Measurements from ENCODE around the gene DDX52.
"Not testable (repeated sequence)": the region's sequence is repeated elsewhere in the genome, so short reads cannot be mapped to it uniquely, and the experiment has no call there.

DDX52 gene, protein sequence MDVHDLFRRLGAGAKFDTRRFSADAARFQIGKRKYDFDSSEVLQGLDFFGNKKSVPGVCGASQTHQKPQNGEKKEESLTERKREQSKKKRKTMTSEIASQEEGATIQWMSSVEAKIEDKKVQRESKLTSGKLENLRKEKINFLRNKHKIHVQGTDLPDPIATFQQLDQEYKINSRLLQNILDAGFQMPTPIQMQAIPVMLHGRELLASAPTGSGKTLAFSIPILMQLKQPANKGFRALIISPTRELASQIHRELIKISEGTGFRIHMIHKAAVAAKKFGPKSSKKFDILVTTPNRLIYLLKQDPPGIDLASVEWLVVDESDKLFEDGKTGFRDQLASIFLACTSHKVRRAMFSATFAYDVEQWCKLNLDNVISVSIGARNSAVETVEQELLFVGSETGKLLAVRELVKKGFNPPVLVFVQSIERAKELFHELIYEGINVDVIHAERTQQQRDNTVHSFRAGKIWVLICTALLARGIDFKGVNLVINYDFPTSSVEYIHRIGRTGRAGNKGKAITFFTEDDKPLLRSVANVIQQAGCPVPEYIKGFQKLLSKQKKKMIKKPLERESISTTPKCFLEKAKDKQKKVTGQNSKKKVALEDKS

DNA sequence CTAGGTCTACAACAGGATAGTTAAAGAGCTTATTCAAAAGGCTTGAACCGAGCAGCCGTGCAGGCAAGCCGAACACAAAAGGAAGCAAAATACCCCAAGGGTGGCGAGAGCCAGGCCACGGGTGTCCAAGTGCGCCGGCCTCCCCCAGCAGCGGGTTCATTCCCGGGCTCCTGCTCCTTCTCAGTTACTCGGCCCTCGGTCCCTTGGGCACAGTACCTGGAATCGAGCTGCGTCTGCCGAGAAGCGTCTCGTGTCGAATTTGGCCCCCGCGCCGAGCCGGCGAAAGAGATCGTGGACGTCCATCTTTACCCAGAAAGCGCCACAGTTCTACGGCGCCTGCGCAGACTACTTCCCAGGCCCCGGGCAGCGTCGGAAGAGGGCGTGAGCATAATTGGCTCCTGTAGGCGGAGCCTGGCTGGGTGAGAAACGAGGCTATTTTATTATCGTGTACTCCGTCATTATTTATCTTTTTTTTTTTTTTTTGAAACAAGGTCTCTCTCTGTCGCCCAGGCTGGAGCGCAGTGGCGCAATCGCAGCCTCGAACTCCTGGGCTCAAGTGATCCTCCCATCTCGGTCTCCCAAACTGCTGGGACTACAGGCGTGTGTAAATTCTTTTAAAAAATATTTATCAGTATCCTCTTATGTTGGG is at the start of gene DDX52:
DDX52 (minus strand) TSS at position 329 of the 649 bp plus-strand sequence; CDS start at position 303, 26 bp downstream.
- DNase-seq (ENCODE audit: low spot score) = peak; percentile 94

- DNase-seq (ENCODE audit: low spot score) = no peak
These were observed 48.6 kb upstream of the DDX52 start for GRCh38 chr17:37691807-37692206.

- DNase-seq (ENCODE audit: low spot score) = no peak
These were observed 46.1 kb upstream of the DDX52 start for GRCh38 chr17:37689317-37689716.

- no peak for DNase-seq (ENCODE audit: low spot score)
These were observed 40.3 kb upstream of the DDX52 start for GRCh38 chr17:37683454-37683984.

DNA sequence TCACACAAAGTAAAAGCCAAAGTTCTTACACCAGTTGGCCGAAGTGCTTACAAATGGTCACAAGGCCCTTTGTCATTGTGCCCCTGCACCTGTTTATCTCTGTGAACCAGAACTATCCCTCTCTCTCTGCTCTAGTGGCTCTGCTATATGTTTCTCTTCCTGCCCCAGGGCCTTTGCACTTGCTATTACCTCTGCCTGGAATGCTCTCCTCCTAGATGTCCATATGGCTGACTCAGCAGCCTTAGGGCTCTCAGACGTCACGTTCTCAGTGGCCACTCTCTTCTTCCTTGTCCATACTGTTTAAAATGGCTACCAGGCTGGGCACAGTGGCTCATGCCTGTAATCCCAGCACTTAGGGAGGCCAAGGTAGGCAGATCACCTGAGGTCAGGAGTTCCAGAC is 38.8 kb upstream of the DDX52 start:
- no peak for DNase-seq (ENCODE audit: low spot score)

DNA sequence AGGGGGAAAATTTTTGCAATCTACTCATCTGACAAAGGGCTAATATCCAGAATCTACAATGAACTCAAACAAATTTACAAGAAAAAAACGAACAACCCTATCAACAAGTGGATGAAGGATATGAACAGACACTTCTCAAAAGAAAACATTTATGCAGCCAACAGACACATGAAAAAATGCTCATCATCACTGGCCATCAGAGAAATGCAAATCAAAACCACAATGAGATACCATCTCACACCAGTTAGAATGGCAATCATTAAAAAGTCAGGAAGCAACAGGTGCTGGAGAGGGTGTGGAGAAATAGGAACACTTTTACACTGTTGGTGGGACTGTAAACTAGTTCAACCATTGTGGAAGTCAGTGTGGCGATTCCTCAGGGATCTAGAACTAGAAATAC is 36.7 kb upstream of the DDX52 start:
- DNase-seq (ENCODE audit: low spot score) = not testable (repeated sequence)

- DNase-seq (ENCODE audit: low spot score) = no peak
These were observed 34.8 kb upstream of the DDX52 start for GRCh38 chr17:37678036-37678435.

GRCh38 chr17:37677021-37677420 is 33.8 kb upstream of the DDX52 start:
- no peak for DNase-seq (ENCODE audit: low spot score)

DNA sequence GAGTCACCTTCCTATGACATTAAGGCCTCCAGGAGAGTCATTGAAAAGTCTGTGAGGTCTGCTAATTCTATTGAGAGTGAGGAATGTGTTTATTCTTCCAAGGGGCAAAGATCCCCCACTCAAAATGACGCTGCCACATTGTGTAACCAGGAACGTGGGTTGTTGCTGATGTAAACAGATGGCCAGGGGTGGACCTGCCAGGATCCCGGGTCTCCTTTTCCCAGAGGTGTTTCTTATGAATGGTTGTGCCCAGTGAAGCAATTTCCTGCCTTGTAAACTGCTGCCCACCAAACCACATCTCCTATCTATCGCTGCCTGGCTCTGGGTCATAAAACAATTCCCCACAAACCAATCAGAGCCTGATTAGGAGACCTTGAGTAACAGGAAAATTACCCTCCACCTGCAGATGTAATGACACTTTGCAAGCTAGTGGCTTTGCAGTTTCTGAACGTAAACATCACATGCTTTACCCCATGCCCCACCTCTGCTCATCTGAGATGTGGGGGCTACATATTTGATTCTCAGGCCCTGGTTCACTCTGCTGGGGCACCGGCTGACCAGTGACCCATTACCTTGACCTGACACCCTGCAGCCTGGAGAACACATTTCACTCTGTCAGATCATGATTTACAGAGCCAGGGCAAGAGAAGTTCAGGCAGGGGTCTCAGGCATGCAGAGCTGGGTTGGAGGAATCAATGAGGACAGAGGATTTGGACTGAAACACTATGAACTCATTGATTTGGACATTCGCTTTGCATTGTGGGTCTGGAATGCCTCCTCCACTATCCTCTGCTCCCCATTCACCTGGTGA is 33.1 kb upstream of the DDX52 start:
- DNase-seq (ENCODE audit: low spot score) = no peak

- DNase-seq (ENCODE audit: low spot score) = no peak
These were observed 31.3 kb upstream of the DDX52 start for GRCh38 chr17:37674511-37674910.

GRCh38 chr17:37673386-37673785 is 30.1 kb upstream of the DDX52 start:
- DNase-seq (ENCODE audit: low spot score) = no peak

GRCh38 chr17:37672548-37673078 is 29.4 kb upstream of the DDX52 start:
- no peak for DNase-seq (ENCODE audit: low spot score)

GRCh38 chr17:37671824-37672547 is 28.7 kb upstream of the DDX52 start:
- DNase-seq (ENCODE audit: low spot score) = peak; percentile 64

- no peak for DNase-seq (ENCODE audit: low spot score)
These were observed 28.0 kb upstream of the DDX52 start for GRCh38 chr17:37671028-37671823.

- DNase-seq (ENCODE audit: low spot score) = no peak
These were observed 23.8 kb upstream of the DDX52 start for GRCh38 chr17:37667039-37667438.

- no peak for DNase-seq (ENCODE audit: low spot score)
These were observed 21.0 kb upstream of the DDX52 start for GRCh38 chr17:37664214-37664613.

DNA sequence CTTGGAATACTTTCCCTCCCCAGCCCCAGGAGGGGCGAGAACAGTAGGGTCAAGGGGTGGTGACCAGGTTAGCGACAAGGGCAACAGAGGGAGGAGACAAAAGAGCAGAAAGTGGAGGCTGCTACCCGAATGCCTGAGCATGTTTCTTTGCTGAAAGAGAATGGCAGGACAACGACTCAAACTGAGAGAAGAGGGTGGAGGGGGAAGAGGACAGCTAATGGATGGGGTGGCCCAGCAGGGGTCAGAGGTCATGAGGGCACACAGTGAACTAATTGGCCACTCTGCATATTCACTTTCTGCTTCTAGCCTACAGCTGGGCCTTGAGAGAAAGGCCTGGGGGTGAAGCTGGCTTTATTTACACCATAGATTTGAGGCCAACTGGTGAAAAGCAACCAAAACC is 19.1 kb upstream of the DDX52 start:
- DNase-seq (ENCODE audit: low spot score) = no peak

GRCh38 chr17:37661400-37662014 is 18.3 kb upstream of the DDX52 start:
- no peak for DNase-seq (ENCODE audit: low spot score)

DNA sequence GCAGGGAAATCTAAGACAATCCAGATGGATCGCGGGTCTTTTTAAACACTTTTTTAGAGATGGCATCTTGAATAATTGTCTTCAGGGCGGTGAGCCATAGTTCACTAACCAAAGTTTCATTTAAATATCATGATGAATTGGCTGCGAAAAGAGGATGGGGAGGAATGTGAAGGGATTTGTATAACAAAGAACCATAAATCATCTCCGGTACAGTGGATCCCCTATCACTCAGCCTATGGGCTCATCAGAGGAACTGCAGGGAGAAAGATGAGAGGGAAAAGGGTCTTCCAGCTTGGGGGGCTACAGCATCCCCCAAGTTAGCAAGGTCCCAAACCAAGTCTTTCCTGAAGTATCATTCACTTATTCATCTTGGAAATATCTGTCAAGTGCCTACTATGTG is 16.7 kb upstream of the DDX52 start:
- no peak for DNase-seq (ENCODE audit: low spot score)

- DNase-seq (ENCODE audit: low spot score) = no peak
These were observed 14.0 kb upstream of the DDX52 start for GRCh38 chr17:37657202-37657601.

All from AG08396 (cell line).